CD4-positive, alpha-beta T cell treated with Interleukin-6 for 4 hours (primary cell): ENCODE results near the gene BSND.

Experiments used
- DNase-seq: peaks from one replicate; pipeline ENCODE4 v3.0.0-alpha.2; 2020; ENCODE audit warnings: mixed read lengths

BSND gene

DNA sequence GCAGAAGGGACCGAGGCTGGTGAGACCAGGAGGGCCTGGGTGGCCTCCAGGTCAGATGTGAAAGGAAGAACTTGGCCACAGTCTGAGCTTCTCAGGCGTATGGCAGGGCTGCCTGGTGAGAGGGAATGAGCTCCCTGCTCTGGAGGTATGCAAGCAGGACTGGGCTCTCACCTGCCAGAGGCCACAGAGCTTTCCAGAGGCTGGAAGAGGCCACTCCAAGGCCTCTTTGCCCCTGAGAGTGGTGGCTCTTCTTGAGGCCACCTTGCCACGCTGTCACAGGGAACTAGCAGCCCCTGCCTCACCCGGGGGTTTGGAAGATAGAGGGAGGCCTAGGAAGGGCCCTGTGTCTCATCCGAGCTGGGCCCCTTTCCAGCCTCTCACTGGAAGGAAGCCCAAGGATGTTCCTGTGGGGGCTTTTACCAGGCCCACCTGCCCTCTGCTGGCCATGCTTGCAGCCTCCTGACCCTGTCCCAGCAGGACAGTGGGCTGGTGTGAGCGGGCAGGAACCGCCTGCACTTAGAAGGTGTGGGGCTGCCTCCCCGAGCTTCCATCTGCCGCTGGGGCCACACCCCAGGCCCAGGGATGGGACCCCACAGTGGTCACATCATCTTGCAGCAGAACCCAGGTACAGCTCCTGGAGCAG is 50.7 kb downstream of the BSND start:
- DNase-seq, result no peak

DNA sequence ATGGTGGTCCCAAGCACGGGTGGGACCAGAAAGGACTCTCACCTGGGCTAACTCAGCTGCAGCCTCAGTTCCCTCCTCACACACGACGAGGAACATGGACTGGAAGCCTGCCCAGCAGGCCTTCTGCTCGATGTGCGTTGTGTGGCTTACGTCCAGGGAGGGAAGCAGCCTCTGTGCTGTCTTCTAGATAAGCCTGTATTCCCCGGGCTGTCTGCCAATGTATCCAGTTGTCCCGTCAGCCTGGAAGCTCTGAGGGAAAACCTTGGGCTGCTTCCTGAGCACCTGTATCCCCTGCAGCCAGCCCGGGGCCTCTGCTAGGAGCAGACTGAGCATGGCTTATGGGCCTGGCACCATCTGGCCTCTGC is 51.2 kb downstream of the BSND start:
- no peak for DNase-seq

DNA sequence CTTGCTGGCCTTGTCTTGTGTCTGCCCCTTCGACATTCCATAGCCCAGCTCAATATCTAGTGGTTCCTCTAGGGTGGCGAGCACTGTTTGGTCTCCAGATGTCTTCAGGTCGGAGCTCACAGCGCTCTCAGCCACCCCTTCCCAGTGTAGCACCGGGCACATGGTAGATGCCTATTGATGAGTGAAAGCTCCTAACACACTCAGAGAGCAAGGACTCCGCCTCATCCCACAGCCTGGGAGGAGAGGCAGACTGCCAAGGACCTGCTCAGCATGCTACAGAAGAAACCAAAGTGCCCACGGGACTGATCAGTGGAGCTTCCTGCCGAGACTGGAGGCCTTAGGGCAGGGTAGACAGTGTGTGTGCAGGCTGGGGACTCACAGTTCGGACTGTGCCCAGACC is 51.5 kb downstream of the BSND start:
- no peak for DNase-seq

DNA sequence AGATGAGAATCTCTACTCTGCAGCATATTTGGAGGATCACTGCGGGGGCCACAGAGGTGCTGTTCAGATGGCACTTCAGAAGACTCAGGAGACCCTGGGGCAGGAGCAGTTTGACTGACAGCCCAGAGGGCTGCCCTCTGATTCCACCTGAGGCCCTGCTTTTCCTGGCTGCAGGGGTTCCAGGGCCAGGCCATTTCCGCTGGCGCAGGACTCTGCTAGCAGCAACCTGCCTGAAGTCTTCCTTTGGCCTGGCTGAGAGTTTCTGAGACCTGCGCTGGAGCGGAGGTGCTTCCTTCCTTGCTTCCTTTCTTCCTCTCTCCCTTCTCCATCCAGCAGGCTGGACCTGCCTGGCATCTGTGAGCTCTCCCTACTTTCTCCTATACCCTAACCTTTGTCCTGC is 52.4 kb downstream of the BSND start:
- DNase-seq, result no peak

DNA sequence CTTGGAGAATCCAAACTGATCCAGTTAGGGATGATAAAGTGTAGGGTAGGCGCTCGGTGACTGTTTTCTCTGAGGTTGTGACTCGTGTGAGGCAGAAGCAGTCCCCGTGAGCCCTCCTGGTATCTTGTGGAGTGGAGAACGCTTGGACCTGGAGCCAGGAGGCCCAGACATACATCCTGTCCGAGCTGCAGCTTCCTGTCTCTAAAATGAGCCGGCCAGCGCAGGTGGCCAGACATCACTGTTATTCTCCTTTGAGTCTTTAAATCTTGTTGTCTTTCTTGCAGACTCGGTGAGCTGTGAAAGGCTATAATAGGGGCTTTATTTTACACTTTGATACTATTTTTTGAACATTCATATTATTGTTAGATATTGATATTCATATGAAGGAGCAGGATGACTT is 52.9 kb downstream of the BSND start:
- DNase-seq, result no peak

DNA sequence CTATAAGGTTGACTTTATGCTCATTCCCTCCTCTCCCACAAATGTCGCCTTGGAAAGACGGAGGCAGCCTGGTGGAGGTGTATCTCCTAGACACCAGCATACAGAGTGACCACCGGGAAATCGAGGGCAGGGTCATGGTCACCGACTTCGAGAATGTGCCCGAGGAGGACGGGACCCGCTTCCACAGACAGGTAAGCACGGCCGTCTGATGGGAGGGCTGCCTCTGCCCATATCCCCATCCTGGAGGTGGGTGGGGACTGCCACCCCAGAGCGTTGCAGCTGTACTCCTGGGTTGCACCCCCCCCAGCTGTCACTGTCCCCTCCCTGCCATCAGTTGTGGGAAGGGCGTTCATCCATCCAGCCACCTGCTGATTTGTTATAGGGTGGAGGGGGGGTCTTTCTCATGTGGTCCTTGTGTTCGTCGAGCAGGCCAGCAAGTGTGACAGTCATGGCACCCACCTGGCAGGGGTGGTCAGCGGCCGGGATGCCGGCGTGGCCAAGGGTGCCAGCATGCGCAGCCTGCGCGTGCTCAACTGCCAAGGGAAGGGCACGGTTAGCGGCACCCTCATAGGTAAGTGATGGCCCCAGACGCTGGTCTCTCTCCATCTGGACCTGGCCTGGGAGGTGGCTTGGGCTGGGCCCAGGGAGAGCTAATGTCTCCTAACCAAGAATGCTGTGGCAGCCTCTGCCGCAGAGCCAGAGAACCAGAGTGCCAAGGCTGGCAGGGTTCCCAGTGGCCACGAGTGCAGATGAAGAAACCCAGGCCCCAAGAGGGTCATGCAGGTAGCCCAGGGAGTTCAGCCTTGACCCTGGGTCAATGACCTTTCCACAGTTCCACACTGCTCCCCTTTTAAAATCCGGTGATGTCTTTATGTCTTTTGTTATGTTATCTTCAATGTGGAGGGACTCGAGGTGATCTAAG is 53.7 kb downstream of the BSND start:
- DNase-seq, result no peak

DNA sequence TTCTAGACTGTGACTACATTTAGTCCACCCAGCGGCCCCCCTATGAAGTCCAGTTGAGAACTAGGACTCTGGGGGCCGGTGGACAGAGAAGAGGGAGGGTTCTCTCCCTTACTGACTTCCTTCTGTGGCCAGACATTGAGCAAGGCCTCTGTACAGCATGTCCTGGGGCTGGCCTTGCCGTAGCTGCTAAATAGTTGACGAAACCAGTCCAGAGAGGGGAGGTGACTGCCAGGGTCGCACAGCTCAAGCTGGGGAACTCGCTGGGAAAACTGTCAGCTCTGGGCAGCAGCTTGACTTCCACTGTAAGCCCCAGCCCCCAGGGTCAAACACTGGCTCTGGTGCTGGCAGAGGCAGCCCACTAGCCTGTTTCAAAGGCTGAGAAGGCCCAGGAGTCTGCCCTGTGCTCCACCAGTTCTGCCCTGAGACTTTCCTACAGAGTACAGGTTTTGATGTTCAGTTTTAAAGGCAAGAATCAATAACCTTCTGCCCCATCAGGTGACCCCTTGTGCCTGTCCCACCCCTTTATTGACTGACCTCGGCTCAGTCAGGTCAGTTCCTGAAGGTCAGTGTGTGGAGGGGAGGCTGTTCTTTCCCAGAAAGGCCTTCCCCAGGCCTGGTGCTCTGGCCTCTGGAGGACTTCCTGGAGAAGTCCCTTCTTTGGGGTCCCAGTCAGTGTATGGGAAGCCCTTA is 54.7 kb downstream of the BSND start:
- no peak for DNase-seq

DNA sequence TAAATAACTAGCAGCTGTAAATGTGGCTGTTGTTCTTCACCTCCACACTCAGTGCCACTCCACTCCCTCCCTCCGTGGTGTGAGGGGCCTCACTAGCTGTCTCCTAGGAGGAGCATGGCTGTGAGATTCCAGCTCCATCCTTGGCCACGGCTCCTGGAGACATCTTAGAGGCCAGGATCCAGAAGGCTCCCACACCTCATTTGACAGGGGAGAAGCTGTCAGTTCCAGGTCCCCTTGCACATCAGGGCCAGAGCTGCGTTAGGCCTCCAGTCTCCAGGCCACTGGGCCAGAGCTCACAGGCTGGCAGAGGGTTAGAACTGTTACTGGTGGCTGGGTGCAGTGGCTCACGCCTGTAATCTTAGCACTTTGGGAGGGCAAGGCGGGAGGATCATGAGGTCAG is 55.7 kb downstream of the BSND start:
- no peak for DNase-seq

DNA sequence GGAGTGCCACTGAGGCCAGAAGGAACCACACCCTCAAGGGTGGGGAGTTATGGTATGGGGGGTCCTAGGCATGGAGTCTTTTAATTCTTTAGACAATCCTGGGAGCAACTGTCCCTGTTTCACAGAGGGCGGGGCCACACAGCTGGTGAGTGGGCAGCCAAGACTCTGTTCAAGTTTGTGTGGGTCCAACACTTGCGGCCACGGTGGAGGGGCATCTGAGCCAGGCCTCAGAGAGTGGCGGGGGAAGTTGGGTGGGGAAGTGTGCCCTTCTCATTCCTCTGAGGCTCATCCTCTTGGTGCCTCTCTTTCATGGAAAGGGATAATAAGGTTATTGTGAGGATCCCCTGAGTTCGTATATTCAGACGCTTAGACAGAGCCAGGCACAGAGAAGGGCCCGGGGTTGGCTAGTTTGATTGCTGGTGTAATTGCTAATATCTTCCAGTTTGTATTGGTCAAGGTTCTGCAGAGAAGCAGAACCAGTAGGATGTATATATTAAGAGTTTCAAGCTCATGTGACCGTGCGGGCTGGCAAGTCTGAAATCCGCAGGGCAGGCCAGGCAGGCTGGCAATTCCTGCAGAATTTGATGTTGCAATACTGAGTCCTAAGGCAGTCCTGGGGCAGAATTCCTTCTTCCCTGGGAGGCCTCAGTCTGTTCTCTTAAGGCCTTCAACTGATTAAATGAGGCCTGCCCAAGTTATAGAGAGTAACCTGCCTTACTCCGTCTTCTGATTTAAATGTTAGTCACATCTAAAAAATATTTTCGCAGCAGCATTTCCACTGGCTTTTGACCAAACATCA is 56.5 kb downstream of the BSND start:
- no peak for DNase-seq

DNA sequence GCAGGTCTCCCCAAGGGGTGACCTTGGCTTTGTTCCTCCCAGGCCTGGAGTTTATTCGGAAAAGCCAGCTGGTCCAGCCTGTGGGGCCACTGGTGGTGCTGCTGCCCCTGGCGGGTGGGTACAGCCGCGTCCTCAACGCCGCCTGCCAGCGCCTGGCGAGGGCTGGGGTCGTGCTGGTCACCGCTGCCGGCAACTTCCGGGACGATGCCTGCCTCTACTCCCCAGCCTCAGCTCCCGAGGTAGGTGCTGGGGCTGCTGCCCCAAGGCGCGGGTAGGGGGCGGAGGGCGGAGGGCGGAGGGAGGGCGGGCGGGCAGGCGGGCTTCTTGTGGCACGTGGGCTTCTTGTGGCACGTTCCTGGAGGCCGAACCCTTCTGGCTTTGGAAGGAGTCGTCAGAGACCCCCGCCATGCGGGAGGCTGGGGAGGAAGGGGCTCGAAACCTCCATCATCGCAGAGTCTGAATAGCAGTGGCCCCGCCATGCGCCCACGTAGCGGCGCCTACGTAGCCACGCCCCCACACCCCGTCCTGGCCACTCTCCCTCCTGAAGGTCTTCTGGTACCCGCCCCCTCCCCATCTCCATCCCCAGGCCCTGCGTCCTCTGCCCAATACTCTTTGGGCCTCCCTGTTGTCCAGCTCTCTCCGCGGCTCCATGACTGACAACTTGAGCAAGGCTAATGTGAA is 57.4 kb downstream of the BSND start:
- no peak for DNase-seq

DNA sequence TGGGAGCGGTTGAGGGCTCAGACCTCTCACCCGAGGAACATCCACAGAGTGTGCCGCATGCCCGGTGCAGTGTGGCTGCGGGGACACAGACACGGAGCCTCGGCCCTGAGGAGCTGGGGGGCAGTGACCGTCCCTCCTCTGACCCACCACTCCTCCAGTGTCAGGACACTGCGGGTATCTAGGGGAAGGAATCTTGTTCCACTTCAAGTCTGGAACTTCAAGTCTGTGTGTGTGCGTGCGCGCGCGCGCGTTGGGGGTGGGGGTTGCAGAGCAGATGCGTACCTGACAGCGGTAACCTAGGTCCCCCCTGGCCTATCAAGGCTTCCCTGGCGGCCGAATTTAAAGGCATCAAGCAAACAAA is 57.9 kb downstream of the BSND start:
- no peak for DNase-seq

DNA sequence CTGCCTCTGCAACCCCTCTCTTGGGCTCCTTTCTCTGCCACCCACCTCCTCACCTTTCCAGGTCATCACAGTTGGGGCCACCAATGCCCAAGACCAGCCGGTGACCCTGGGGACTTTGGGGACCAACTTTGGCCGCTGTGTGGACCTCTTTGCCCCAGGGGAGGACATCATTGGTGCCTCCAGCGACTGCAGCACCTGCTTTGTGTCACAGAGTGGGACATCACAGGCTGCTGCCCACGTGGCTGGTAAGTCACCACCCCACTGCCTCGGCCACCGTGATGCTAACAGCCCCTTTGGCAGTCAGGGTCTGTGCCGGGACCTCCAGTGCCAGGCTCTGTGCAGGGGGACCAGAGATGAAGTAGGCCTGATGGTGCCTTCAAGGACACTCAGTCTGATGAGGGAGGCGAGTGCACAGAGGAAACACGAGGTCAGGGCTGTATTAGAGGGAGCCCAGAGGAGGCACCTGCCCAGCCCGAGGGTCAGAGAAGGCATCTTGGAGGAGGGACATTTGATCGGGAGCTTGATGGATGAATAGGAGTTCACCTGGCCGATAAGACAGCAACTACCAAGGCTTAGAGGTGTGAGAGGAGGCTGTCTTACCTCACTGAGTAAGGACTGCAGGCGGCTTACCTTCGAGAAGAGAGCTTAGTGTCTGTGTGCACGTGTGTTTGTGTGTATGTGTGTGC is 58.7 kb downstream of the BSND start:
- no peak for DNase-seq

DNA sequence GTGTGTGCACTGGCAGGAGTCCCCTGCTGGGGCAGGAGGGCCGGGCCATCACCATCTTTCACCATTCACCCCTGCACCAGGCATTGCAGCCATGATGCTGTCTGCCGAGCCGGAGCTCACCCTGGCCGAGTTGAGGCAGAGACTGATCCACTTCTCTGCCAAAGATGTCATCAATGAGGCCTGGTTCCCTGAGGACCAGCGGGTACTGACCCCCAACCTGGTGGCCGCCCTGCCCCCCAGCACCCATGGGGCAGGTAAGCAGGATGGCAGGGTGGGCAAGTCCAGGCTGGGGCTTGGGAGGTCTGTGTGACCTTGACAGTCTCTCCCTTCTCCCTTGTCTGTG is 59.2 kb downstream of the BSND start:
- DNase-seq, result no peak

DNA sequence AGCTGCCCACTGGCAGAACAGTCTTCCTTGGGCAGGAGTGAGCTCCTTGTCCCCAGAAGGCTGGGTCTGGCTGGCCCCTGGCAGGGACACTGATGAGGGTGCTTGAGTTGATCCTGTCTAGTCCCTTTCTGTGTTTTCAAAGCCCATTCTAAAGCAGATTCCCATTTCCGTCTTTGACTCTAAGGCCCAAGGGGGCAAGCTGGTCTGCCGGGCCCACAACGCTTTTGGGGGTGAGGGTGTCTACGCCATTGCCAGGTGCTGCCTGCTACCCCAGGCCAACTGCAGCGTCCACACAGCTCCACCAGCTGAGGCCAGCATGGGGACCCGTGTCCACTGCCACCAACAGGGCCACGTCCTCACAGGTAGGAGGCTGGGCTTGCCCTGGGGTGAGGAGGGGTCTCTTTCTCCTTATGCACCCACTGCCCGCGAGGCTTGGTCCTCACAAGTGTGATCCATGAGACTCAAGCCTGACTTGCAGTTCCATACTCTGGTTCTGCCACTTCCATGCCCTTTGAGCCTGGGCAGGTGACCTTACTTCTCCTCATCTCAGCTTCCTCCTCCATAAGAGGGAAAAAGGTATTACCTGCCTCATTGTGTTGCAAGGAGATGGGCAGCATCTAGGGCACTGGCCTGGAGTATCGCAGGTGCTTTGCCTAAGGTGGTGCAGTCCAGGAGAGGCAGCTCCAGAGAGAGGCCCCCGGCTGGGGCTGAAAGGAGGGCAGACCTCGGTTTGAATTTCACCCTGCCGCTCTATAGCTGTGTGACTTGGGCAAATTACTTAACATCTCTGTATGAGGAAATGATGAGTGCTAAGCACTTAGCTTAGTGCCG is 60.8 kb downstream of the BSND start:
- DNase-seq, result no peak

DNA sequence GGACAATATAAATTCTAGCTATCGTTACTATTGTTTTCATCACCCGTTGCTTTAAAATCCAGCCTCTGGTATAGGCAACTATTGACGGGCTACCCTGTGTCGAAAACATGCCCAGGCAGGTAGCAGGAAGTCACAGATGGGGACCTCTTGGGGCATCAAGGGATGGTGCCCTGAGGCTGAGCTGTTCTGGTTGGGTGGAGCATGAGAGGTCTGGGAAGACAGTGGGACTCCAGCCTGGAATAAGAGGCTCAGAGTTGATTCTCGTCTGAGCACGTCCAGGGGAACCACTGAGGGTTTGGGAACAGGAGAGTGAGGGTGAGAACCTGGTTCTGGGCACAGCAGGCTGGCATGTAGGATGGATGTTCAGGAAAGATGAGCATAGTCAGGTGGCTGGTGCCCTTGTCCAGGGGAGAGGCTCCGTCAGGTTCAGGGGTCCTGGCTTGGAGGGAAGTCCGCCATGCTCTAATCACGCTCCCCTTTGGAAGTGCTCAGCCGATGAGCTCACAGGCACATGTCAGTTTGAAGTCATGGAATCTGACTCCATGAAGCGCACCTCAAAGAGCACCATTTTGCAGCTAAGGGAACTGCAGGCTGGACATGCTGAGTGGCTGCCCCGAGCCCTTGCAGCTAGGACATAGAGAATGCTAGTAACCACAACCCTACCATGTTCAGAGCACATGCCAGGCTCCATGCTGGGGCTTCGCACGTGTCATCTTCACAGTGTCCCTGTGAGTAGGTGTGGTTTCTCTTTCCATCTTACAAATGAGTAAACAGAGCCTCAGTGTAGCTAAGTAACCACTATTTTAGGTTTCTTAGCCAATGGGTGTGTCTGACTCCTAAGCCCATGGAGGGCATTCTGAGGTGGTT is 61.6 kb downstream of the BSND start:
- DNase-seq, result no peak

DNA sequence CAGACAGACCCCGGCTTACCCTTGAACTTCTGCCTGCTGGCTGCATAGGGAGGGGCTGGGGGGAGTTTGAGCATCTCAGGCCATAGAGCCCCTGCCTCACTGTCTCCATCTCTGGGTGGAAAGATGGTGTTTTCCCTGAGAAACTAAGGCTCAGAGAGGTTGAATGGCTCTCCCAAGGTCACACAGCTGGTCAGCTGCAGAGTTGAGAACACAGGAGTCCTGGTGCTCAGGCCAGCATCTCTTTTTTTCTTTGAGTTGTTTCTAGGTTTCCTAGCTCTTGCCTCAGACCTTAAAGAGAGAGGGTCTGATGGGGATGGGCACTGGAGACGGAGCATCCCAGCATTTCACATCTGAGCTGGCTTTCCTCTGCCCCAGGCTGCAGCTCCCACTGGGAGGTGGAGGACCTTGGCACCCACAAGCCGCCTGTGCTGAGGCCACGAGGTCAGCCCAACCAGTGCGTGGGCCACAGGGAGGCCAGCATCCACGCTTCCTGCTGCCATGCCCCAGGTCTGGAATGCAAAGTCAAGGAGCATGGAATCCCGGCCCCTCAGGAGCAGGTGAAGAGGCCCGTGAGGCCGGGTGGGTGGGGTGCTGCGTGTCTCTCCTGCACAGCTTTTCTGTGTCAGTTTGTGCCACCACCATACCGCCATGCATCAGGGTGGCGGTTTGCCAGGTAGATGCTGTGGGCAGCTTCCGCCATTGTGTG is 62.4 kb downstream of the BSND start:
- no peak for DNase-seq
